Measurements from ENCODE around the gene RAB28.

- TF ChIP-seq, protein P1, sequence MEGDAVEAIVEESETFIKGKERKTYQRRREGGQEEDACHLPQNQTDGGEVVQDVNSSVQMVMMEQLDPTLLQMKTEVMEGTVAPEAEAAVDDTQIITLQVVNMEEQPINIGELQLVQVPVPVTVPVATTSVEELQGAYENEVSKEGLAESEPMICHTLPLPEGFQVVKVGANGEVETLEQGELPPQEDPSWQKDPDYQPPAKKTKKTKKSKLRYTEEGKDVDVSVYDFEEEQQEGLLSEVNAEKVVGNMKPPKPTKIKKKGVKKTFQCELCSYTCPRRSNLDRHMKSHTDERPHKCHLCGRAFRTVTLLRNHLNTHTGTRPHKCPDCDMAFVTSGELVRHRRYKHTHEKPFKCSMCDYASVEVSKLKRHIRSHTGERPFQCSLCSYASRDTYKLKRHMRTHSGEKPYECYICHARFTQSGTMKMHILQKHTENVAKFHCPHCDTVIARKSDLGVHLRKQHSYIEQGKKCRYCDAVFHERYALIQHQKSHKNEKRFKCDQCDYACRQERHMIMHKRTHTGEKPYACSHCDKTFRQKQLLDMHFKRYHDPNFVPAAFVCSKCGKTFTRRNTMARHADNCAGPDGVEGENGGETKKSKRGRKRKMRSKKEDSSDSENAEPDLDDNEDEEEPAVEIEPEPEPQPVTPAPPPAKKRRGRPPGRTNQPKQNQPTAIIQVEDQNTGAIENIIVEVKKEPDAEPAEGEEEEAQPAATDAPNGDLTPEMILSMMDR (IDR thresholded peaks at IDR 0.05), result no peak
- no peak for TF ChIP-seq POLR2A (IDR thresholded peaks at IDR 0.05)
These were observed 40.5 kb upstream of the RAB28 start for GRCh38 chr4:13524504-13525243.
